HFFc6 (cell line): ENCODE measurements around the gene WDR27. TPM values are rescaled to one million over a fixed set of nuclear protein-coding genes. Genes with fewer than 3 reads are reported as not detected.
"Not testable (repeated sequence)": the region's sequence is repeated elsewhere in the genome, so short reads cannot be mapped to it uniquely, and the experiment has no call there.

Experiments used
- DNase-seq: peaks from one replicate; pipeline ENCODE4 v3.0.0-alpha.2; 2018
- H3K27ac Mint-ChIP-seq: 2 replicates; pipeline ENCODE4 v1.8.0; 2020; ENCODE audit warnings: mild to moderate bottlenecking, mixed read lengths
- H3K27me3 Mint-ChIP-seq: 2 replicates; pipeline ENCODE4 v1.8.0; 2021; ENCODE audit warnings: mild to moderate bottlenecking, moderate library complexity, mixed read lengths; ENCODE audit not compliant: insufficient read depth
- H3K36me3 Mint-ChIP-seq: 2 replicates; pipeline ENCODE4 v1.8.0; 2021; ENCODE audit warnings: low read depth, mixed read lengths
- H3K4me1 Mint-ChIP-seq: 2 replicates; pipeline ENCODE4 v1.8.0; 2020; ENCODE audit warnings: low read depth, mixed read lengths
- H3K4me3 Mint-ChIP-seq: 2 replicates; pipeline ENCODE4 v1.8.0; 2020; ENCODE audit warnings: mild to moderate bottlenecking, moderate library complexity, mixed read lengths
- H3K9me3 Mint-ChIP-seq: 2 replicates; pipeline ENCODE4 v1.8.0; 2020; ENCODE audit warnings: mild to moderate bottlenecking, mixed read lengths
- total RNA-seq, 6 experiments: library from RNA; stranded (reverse); fragmentation: NEBNext Ultra II Directional; extraction: Animal tissue kit (Norgen Biotek cat#: 25700); gene quantifications; 2 replicates in 1 of 6; 3 replicates in 5 of 6; pipeline ENCODE4 v1.2.3, GENCODE V29; 2021
- TF ChIP-seq, protein P1 (sequence below): fragments of 200-600 bp; sonication (generic); IDR thresholded peaks from 2 replicates; pipeline ENCODE4 v1.5.0; 2021; ENCODE audit warnings: antibody characterized with exemption, mild to moderate bottlenecking

The WDR27 gene
- total RNA-seq, 6 experiments from 2014 or later = 10.0 to 15.8 (median 12.1) TPM

DNA sequence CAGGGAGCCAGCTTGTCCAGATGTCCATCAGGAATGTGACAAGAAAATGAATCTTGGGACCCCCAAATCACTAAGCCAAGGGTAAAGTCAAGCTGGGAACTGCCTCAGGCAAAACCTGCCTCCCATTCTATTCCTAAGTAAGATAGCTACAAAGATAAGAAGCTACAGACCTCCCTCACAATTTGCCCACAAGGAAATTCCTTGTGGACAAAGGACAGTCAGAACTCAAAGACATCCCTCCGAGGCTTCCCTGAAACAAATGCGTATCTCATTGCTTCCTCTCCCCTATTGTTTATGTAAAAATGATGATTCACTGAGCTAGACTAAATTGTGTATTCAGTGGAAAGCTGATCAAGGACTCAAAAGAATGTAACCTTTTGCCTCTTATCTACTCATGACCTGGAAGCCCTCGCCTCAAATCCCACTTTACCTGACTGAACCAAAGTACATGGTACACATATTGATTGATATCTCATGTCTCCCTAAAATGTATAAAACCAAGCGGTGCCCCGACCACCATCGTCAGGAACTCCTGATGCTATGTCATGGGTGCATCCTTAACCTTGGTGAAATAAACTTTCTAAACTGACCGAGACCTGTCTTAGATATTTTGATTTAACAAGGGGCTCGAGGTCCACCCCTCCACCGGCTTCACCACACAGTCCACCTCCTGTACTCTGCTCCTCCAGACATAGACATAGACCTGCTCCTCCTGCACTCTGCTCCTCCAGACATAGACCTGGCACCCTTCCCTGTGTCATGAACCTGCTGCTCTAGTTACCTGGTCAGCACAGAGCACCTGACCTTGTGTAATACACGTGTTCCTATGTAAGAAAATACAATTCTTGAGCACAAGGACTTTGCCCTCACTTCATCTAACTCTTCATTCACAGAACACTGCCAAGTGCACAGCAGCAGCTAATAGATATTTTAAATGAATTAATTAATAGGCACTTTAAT is 81.4 kb downstream of the WDR27 start:
- peak; percentile 50 for DNase-seq
- Mint-ChIP-seq H3K36me3 (peaks cover 30% of the 10 kb centered on the region), H3K4me1 (peaks cover 34% of the 10 kb centered on the region), H3K4me3 (peak overlapping the region; percentile 55), H3K9me3 (peaks cover 8% of the 10 kb centered on the region), H3K27me3 (no peaks in the 10 kb centered on the region; the same call in none of the 2 replicates), H3K27ac (peak overlapping the region; percentile 70)
- TF ChIP-seq, protein P1, sequence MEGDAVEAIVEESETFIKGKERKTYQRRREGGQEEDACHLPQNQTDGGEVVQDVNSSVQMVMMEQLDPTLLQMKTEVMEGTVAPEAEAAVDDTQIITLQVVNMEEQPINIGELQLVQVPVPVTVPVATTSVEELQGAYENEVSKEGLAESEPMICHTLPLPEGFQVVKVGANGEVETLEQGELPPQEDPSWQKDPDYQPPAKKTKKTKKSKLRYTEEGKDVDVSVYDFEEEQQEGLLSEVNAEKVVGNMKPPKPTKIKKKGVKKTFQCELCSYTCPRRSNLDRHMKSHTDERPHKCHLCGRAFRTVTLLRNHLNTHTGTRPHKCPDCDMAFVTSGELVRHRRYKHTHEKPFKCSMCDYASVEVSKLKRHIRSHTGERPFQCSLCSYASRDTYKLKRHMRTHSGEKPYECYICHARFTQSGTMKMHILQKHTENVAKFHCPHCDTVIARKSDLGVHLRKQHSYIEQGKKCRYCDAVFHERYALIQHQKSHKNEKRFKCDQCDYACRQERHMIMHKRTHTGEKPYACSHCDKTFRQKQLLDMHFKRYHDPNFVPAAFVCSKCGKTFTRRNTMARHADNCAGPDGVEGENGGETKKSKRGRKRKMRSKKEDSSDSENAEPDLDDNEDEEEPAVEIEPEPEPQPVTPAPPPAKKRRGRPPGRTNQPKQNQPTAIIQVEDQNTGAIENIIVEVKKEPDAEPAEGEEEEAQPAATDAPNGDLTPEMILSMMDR = no peak

DNA sequence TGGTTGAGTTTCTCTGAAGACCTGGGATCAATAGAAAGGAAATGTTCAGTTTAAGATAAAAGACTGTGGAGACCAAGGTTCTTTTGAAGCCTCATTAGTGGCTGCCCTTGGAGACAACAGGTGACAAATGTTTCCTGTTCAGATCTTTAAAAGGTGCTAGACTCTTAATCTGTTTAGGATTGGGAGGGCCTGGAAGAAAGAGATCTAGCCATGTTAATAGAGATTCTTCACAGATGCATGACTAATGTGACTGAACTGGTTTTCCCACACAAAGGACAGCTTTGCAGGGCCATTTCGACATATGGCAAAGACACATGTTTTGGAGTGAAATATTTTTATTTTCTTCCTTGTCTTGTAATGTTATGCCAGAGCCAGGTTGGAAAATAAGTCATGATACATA is 82.2 kb downstream of the WDR27 start:
- TF ChIP-seq, protein P1 = no peak
- DNase-seq = peak; percentile 30
- Mint-ChIP-seq H3K36me3 (peaks cover 32% of the 10 kb centered on the region), H3K4me1 (peaks cover 34% of the 10 kb centered on the region), H3K27me3 (no peaks in the 10 kb centered on the region; the same call in none of the 2 replicates), H3K27ac (peak overlapping the region; percentile 70), H3K4me3 (peak overlapping the region; percentile 55; the same call in 1 of the 2 replicates), H3K9me3 (peaks cover 10% of the 10 kb centered on the region)

DNA sequence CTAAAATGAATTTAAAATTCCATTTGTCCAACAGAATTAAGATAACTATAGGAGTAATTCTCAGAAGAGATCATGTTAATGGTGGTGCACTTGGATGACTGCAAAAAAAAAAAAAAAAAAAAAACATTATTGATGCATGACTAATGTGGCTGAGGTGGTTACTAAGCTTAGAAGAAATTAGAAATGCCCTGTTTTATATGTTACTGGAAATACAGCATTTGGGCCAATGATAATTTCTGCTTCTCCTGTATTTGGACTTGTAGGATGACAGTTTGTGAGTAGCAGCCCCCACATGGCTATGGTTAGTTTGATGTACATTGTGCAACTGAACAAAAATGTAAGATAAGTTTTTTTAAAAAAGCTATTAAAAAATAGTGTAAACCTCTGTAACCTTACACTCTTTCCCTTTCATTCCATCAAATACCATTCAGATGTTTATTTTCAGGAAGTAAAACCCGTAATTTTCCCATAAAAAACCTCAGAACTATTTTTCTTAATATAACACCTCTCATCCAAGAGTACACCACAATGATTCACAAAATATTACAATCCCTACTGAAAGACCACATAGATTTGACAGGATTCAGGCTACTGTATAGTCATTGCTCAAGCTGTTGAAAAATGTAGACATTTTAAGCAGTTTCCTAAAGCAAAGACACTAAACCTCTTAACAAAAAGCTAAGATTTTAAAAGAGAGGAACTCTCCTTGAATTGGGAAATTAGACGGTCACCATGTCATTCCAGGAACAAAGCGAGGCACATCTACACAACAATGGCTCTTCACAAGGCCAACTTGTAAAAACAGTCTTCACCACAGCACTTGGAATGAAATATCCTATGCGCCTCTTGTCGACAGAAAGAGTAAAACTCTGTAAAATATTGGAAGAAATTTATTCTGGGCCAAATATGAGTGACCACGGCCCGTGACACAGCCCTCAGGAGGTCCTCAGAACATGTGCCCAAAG is 83.0 kb downstream of the WDR27 start:
- Mint-ChIP-seq H3K27ac (peak overlapping the region; percentile 70), H3K9me3 (peaks cover 10% of the 10 kb centered on the region), H3K36me3 (peaks cover 28% of the 10 kb centered on the region), H3K4me3 (peak overlapping the region; percentile 55), H3K27me3 (no peaks in the 10 kb centered on the region; the same call in none of the 2 replicates), H3K4me1 (peaks cover 34% of the 10 kb centered on the region)
- TF ChIP-seq, protein P1 = no peak
- peak; percentile 94 for DNase-seq

DNA sequence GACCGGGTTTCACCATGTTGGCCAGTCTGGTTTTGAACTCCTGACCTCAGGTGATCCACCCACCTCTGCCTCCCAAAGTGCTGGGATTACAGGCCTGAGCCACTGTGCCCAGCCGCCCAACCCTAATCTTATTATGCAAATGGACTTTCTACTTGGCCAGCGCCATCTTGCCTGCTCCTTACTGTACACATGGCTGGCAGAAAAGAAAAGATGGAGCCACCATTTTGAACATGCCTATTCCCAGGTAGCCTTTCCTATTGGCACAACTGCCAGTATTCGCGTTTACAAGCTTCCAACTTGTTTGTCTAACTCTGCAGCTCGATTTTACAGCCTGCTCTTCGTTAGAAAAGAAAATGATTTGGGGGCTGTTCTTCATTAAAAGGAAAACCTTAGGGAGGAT is 84.3 kb downstream of the WDR27 start:
- TF ChIP-seq, protein P1 = no peak
- Mint-ChIP-seq H3K36me3 (peaks cover 18% of the 10 kb centered on the region), H3K4me1 (peaks cover 34% of the 10 kb centered on the region), H3K9me3 (peaks cover 10% of the 10 kb centered on the region), H3K27ac (no peak overlapping the region), H3K27me3 (no peaks in the 10 kb centered on the region; the same call in none of the 2 replicates), H3K4me3 (no peak overlapping the region)
- no peak for DNase-seq

DNA sequence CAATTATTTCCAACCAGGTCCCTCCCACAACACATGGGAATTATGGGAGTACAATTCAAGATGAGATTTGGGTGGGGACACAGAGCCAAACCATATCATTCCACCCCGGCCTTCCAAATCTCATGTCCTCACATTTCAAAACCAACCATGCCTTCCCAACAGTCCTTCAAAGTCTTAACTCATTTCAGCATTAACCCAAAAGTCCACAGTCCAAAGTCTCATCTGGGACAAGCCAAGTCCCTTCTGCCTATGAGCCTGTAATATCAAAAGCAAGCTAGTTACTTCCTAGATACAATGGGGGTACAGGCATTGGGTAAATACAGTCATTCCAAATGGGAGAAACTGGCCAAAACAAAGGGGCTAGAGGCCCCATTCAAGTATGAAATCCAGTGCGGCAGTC is 93.2 kb downstream of the WDR27 start:
- DNase-seq, H3K4me3 Mint-ChIP-seq, H3K27me3 Mint-ChIP-seq, H3K27ac Mint-ChIP-seq, H3K9me3 Mint-ChIP-seq: not testable (repeated sequence)
- Mint-ChIP-seq H3K36me3 (peaks cover 16% of the 10 kb centered on the region), H3K4me1 (peaks cover 29% of the 10 kb centered on the region)
